GM12873 (cell line): Measurements from ENCODE around the gene COA8.
A peak's percentile ranks its signal among the peaks of the same experiment; 100 is the strongest.

Experiments used
- TF ChIP-seq, protein P1 (sequence below): IDR thresholded peaks from 2 replicates; pipeline ENCODE4 v1.5.1; 2012; ENCODE audit warnings: low read depth, mild to moderate bottlenecking, moderate library complexity, low read length, control low read depth; ENCODE audit not compliant: insufficient read depth; ENCODE audit errors: missing control alignments

COA8 gene

GRCh38 chr14:103607822-103608221 is 45.1 kb downstream of the COA8 start:
- TF ChIP-seq, protein P1, sequence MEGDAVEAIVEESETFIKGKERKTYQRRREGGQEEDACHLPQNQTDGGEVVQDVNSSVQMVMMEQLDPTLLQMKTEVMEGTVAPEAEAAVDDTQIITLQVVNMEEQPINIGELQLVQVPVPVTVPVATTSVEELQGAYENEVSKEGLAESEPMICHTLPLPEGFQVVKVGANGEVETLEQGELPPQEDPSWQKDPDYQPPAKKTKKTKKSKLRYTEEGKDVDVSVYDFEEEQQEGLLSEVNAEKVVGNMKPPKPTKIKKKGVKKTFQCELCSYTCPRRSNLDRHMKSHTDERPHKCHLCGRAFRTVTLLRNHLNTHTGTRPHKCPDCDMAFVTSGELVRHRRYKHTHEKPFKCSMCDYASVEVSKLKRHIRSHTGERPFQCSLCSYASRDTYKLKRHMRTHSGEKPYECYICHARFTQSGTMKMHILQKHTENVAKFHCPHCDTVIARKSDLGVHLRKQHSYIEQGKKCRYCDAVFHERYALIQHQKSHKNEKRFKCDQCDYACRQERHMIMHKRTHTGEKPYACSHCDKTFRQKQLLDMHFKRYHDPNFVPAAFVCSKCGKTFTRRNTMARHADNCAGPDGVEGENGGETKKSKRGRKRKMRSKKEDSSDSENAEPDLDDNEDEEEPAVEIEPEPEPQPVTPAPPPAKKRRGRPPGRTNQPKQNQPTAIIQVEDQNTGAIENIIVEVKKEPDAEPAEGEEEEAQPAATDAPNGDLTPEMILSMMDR, result no peak

DNA sequence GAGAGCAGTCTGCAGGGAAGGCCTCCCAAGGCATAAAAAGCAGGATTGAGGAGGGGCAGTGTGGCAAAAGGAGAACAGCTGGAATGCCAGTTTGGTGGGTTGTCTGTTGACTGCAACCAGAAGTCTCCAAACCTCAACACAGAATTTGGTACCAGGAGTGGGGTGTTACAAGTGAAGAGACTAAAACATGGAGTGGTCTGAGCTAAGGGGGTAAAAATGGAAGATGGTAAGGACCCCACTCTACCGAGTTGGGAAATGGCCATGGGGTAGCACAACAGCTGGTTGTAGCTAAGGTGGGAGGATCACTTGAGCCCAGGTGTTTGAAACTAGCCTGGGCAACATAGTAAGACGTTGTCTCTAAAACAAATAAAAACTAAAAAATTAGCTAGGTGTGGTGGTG is 48.5 kb downstream of the COA8 start:
- TF ChIP-seq, protein P1, result no peak

DNA sequence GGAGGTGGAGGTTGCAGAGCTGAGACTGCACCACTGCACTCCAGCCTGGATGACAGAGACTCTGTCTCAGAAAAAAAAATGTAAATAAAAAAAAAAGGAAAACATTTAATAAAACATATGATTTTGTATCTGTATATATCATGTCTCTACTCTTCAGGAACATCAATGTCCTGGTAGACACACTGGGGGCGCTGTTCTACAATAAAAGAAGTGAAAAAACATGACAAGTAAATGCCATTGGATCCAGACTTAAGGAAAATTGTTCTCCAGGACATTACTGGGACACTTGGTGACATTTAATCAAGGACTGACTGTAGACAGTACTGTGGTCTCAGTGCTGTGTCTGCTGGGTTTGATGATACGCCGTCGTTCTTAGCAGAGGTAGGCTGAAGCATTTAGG is 50.8 kb downstream of the COA8 start:
- TF ChIP-seq, protein P1, result peak; percentile 26

GRCh38 chr14:103616635-103617300 is 54.0 kb downstream of the COA8 start:
- TF ChIP-seq, protein P1, result no peak

DNA sequence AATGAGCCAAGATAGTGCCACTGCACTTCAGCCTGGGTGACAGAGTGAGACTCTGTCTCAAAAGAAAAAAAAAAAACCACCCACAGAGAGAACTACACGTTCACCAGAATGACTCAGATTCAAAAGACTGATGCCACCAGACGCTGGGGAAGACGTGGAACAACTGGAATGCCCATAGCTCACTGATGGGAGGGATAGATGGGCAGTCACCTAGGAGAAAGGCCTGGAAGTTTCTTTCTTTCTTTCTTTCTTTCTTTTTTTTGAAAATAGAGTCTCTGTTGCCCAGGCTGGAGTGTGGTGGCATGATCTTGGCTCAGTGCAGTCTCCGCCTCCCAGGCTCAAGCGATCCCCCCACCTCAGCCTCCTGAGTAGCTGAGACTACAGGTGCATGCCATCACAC is 56.3 kb downstream of the COA8 start:
- TF ChIP-seq, protein P1, result no peak

- TF ChIP-seq, protein P1, result no peak
These were observed 59.1 kb downstream of the COA8 start for GRCh38 chr14:103621860-103622259.

DNA sequence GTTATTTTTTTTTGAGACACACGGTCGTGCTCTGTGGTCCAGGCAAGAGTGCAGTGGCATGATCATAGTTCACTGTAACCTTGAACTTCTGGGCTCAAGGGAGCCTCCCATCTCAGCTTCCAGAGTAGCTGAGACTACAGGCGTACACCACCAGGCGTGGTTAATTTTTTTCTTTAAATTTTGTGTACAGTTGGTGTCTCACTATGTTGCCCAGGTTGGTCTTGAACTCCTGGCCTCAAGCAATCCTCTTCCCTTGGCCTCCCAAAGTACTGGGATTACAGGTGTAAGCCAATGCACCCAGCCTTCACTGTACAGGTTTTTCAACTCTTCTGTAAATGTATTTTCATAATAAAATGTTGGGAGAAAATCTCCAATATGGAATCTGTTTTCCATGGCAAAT is 60.5 kb downstream of the COA8 start:
- TF ChIP-seq, protein P1, result no peak
